Measurements from ENCODE around the gene BHLHA9.

- TF ChIP-seq POLR2AphosphoS5 (IDR thresholded peaks at IDR 0.05; ENCODE audit: low read depth, low read length), result no peak
- TF ChIP-seq, protein P1, sequence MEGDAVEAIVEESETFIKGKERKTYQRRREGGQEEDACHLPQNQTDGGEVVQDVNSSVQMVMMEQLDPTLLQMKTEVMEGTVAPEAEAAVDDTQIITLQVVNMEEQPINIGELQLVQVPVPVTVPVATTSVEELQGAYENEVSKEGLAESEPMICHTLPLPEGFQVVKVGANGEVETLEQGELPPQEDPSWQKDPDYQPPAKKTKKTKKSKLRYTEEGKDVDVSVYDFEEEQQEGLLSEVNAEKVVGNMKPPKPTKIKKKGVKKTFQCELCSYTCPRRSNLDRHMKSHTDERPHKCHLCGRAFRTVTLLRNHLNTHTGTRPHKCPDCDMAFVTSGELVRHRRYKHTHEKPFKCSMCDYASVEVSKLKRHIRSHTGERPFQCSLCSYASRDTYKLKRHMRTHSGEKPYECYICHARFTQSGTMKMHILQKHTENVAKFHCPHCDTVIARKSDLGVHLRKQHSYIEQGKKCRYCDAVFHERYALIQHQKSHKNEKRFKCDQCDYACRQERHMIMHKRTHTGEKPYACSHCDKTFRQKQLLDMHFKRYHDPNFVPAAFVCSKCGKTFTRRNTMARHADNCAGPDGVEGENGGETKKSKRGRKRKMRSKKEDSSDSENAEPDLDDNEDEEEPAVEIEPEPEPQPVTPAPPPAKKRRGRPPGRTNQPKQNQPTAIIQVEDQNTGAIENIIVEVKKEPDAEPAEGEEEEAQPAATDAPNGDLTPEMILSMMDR (IDR thresholded peaks at IDR 0.05), result no peak
- TF ChIP-seq SIN3A (IDR thresholded peaks at IDR 0.05; ENCODE audit: borderline replicate concordance, insufficient read depth, low read depth, low read length), result no peak
- TF ChIP-seq REST (IDR thresholded peaks at IDR 0.05; ENCODE audit: insufficient read depth in 1 of 2, low read depth in 2 of 2, low read length in 1 of 2), result no peak
- TF ChIP-seq TCF7L2 (IDR thresholded peaks at IDR 0.05; ENCODE audit: low read depth, low read length), result no peak
Observed at GRCh38 chr17:1315891-1316403, 45.7 kb downstream of the BHLHA9 start.

Data from Panc1 (cell line).